DMS79 (cell line): ENCODE measurements around the gene LPP.

Source experiments
- DNase-seq: peaks from one replicate; lab custom pipeline; 2025; lab: John Stamatoyannopoulos, UW

The LPP gene

DNA sequence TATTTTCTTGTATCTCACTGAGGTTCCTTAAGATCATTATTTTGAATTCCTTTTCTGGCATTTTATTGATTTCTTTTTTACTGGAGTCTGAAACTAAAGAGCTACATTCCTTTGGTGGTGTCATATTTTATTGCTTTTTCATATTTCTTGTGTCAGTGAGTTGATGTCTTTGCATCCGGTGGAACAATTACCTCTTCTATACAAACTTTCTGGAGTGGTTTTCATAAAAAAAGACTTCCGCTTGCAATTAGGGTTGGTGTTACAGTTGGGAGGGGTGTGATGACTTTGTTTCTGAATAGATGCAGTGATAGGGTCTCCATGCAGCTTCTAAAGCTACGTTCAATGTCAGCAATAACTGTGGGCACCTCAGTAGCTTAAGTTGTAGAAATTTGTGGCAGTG lies 181.7 kb downstream of the LPP start:
- no peak for DNase-seq

DNA sequence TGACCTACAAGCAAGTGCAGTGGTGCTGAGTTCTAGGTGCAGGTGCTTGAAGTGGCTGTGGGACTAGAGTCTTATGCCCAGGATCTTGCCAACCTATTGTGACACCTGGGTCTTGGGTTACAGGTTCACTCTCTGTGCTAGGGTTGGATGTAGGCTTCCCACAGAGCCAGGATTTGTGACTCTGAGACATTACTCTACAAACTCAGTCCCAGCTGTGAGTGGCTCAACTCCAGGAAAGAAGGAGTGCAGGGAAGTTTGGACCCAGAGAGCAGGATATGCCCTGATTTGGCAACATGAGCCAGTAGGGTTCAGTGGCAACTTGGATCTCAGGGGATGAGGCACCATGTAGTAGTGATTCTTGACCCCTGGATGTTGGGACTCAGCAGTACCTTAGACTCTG lies 182.2 kb downstream of the LPP start:
- DNase-seq, result no peak

DNA sequence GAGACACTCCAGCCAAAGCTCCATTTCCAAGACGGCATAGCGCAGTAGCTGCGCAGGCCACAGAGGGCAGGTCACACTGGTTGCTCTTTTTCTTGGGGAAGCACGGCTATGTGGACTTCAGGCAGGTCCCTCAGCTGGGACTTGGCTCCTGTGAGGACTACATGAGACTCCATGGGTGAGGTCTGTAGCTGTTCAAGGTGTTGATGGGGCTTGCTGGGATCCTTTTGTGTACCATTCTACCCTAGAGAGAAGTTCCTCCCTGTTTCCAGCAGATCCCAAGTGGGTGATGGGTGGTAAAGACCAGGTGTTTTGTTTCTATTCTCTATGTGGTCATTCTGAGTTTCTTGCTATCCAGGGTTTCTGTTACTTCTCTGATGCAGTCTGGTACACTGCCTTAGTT lies 183.3 kb downstream of the LPP start:
- DNase-seq, result no peak

DNA sequence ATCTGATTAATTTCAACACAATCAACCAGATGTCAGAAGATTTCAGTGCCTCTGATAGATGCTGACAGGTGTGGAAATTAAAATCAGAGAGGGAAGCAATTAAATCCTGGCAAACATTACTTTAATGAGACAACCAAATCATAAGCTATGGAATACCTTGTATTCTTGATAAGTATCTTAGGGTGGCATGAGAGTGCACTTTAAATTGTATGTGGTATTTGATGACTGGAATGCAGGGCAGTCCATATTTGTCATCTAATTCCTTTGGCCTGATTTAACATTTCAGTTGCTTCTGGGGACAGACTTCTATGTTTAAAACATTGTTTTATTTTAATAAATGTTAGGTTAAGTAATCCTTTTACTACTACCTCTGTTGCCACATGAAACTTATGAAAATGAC lies 184.1 kb downstream of the LPP start:
- no peak for DNase-seq

DNA sequence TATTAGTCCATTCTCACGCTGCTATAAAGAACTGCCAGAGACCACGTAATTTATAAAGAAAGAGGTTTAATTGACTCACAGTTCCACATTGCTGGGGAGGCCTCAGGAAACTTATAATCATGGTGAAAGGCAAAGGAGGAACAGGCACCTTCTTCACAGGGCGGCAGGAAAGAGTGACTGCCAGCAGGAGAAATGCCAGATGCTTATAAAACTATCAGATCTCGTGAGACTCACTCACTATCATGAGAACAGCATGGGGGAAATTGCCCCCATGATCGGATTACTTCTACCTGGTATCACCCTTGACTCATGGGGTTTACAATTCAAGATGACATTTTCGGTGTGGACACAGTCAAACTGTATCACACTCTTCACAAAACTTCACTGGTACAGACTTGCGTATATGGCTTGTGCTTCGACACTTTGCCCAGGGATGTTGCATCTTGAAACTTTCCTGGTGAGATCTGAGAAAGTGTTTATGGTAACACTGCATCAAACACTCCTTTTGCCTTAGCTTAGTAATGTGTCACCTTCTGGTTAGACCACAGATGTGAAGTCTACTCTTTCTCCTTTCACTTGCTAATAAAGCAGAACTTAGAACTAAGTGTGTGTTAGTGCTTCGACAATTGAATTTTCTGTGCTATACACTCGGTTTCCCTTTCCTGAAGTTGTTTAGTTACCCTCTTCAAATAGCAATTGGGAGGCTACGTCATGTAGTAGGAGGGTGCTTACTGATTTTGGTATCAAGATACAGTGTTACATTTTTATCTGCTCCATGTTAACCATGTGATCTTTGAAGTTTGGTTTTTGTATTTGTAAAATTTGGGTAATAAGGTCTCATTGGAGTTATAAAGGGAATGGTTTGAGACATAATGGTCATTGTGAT lies 185.7 kb downstream of the LPP start:
- DNase-seq, result no peak

DNA sequence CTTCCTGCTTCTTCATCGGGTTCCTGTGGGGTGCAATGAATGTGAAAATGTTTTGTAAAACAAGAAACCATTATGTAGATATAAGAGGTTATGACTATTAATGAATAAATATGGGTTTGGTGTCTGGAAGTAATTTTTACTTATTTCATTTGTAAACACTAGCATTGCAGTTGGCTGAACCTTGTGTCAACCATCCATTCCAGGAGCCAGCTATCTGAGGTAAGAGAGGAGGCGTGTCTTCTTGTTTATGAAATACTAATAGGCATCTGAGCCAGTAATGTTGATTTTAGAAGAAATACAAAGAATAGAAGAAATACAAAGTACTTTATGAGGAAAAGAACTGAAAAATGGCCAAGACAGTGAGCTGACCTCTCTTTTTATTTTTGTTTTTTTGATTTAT lies 187.5 kb downstream of the LPP start:
- DNase-seq, result no peak

DNA sequence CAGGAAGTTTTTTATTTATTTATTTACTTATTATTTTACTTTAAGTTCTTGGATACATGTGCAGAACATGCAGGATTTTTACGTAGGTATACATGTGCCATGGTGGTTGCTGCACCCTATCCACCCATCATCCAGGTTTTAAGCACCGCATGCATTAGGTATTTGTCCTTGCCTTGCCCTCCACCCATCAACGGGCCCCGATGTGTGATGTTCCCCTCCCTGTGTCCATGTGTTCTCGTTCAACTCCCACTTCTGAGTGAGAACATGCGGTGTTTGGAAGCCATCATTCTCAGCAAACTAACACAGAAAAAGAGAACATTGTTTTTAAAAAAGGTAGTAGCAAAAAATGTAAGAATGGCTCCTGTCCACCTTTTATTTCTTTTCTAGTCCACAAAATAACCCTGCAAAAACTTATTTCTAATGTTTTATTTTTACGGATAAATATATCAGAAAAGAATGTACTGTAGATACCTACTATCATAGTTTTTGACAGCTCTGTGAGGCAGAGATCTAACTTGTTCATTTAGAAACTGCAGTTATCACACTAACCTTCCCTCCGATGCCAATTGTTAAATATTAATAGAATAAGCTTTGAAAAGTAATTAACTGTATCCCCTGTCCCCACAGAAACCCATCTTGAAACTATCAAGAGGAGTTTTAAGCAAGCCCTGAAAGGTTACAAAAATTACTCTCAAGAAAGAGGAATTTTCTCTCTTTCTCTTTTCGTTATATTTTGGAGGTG lies 189.2 kb downstream of the LPP start:
- DNase-seq, result no peak

DNA sequence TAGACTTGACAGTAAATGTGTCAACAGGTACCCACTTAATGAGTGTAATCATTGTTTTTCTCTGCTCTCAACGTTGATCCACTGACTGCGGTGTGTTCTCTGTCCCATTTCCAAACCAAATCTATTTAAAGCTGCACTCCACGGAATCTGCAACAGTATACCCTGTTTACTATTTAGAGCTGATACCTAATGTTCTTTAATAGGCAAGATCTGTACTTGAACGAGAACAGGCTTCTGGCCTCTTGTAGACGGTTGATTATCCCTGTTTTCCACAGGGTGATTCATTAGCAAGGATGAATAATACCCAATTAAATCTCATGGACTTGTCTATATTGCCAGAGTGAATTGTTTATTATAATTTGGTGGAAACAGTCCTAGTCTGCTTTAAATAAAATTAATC lies 189.9 kb downstream of the LPP start:
- DNase-seq, result no peak

DNA sequence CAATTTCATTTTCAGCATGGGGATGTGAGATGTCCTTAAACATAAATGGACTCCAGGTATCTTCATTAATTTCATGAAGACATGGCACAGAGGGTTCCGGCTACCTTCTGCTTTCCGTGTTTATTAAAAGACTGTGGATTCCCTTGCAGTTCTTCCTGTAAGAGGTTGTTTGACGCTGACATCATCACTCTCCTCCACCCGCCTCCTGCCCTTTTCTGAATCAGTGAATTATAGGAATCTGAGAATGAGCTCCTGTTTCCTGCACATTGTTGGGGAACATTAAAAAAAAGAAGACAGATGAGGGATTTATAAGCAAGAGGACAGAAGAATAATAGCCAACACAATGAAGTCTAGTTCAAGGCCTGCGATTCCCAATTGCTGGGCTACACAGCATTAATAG lies 191.3 kb downstream of the LPP start:
- no peak for DNase-seq

DNA sequence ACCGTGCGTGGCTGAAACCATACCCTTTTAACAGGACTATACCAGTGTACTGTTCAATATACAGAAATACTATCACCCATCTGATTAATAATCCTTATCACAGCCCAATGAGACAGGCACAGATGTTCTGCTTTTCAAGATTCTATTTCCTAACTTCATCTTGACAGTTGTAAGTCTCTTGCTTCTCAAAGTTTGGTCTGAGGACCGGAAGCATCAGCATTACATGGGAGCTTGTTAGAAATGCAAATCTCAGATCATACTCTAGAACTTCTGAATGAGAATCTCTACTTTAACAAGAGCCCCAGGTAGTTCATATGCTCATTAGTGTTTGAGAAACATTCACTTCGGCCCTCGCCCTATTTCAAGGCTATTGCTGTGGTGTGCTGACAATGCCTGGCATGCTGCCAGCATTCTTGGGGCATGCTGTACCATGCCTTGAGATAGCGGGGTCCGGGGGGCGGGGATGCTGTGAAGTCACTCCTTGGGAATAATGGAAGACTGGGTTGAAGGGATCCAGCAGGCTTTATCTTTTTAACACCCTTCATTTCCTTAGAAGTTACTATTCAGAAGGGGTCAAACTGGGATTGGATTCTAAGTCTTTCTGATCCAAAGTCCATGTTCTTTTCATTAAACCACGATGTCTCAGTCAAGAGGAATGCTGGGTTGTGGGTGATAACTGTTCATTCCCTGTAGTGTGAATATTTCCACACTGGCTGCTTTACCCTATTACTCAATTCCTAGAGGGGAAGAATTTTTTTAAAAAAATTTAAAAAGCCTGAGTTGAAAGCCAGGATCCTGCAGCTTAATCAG lies 194.7 kb downstream of the LPP start:
- DNase-seq, result no peak

DNA sequence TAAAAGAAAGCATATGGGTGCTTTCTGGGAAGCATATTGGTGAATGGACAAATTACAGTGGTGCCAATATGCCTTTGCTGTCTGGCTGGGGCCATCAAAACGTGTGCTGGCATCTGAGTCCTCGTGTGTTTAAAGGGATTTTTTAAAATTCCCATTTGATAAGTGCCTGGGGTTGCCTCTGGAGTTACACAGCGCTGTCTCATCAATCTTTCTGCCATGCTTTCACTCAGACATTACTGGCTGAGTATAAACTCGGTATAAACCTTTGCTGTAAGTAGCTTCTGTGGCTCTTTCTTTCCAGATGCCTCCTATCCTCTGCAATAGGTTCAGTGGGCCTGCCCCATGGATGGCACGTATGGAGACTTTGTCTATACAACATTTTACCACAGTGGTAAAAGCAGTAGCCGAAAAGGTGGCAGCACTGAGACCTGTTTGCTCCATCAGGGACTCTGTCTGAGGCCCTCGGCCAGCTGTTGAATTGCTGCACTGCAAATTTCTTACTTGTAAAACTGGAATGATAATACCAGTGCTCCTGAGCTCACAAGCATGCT lies 195.5 kb downstream of the LPP start:
- DNase-seq, result no peak

DNA sequence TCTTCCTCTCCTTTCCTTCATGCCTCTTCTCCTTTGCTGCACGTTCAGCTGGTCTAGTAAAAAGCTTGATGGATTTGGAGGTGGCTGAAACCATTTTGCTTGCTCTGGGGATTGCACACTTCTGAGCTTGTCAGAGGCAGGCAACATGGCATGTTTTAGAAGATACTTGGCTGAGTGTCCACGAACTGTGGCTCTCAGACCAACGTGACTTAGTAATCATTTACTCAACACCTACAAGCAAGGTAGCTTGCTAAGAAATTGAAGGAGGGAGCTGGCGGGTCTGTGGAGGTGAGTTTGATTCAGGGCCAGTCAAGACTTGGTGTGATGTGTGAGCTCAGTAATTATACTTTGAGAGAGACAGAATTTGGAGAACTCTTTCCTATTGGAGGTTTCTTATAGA lies 196.0 kb downstream of the LPP start:
- DNase-seq, result no peak

DNA sequence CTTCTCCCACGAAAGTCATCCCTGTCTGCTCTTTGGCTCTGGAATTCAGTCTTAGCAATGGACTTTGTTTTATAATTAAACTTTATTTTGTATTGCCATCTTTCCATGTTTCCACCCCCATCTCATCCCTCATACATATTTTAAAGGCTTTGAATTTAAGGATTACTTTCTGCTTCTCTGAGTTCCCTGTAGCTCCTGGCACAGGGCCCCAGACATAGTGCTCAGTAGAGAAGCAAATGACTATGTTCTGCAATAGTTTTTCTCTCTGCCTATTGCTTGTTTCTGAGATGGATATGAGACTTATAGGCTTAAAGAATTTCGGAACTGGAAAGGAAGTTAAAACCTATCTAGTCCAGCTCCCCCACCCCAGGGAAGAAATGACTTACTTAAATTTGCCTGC lies 197.0 kb downstream of the LPP start:
- no peak for DNase-seq

DNA sequence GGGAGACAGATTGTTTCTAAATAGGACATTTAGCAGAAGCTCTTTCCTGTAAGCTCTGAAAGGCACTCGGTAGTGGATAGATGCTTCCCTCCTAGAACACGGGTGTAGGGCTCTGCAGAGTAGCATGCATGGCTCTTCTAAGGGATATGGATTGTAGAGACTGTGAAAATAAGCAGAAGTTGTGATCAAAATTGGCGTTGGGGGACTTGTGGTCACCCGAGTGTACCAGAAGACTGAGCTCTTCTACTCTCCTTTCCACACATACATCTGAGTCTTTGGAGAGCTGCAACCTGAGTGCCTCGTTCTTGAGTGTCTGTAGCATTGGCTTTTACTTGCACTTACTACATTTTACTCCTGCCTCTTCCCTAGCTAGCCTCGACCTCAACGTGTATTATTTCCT lies 197.7 kb downstream of the LPP start:
- DNase-seq, result no peak

DNA sequence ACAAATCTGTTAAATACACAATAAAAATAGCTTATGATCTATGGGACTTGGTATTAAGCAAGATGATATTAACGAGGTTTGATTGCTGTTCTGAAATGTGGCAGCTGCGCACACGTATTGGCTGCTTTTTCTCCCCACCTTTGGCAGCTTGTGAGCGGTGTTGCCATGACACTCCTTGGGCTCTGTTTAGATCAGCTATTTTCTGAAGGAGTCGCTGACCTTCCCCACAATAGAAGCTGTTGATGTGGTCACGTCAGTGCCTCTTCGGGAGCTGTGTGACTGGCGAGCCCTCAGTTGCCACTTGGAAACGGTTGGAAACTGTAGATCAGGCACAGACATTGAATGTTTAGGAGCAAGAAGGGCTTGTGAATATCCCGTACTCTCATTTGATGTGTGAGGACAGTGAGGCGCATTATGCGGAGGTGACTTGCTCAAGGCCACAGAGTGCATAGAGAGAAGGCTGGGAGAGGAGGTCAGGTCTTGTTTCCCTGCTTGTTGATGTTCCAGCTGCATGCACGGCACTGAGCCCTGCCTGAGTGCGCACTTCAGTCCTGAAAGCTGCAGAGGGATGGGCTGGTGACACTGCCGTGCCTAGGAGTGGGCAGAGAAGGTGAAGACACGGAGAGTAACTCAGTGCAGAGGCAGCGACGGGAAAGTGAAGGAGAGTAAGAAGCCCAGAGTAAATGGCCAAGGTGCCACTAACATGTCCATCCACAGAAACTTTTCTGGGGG lies 198.4 kb downstream of the LPP start:
- no peak for DNase-seq

DNA sequence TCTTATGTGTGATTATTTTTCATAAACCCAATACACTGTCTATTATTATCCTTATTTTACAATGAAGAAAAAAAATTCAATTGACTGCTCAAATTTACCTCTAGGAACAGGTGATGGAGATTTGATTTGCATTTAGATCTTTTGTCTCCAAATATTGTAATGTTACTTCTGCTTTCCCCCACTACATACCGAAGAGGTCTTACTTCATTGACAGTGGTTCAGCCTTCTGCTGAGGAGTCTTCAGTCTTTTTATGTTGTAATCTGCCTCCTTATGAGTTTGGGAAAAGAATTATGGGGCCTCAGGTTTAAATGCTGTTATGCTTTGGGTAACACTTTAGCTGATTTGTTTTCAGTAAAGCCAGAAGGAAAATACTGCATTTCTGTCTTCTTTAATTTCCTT lies 199.5 kb downstream of the LPP start:
- DNase-seq, result no peak

DNA sequence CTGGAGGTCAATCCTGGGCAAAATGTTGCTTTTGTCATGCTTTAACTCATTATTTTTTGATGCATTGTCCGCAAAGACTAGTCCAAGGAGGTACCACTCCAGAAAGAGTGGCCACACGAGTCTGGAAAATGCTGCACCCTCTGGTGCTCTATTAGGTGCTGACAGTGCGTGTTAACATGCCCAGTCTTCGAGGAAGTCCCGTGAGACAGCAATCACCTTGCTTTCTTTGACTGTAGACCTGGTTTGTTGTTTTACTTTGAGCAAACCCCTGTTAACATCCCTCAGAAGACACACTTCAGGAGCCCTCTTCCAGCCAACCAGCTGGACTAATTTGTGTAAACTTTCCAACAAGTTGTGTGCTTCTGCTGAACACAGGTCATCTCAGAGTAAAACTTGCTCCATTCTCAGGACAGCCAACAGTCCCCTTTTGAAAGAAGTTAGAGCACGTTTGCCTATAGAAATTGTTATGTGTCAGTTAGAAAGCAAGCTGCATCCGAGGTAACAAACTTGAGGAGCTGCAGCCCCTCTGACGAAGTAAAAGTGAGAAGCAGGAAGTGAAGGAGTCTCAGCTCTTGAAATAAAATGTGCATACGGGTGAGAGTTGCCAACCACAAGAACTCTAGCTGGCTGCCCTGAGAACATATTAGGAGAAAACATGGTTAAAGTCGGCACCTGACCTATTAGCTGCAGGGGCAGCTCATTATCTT lies 205.0 kb downstream of the LPP start:
- DNase-seq, result no peak

DNA sequence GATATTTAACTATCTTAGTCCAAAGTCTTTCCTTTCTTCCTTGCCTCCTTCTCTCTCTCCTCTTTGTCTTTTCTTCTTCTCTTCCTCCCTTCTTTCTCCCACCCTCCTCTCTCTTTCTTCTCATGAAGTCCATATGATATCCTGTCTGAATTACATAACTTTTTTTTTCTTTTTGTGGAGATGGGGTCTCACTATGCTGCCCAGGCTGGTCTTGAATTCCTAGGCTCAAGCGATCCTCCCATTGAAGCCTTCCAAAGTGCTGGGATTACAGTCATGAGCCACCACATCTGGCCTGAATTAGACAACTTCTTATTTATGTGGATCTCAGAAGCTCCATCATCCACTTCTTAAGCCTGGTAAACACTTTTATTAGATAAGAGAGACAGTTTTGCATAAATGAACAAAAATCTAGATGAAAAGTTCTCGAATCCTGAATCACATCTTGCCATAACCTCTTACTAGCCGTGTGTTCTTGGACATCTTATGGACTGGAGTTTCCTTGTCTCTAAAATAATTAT lies 206.5 kb downstream of the LPP start:
- DNase-seq, result no peak

DNA sequence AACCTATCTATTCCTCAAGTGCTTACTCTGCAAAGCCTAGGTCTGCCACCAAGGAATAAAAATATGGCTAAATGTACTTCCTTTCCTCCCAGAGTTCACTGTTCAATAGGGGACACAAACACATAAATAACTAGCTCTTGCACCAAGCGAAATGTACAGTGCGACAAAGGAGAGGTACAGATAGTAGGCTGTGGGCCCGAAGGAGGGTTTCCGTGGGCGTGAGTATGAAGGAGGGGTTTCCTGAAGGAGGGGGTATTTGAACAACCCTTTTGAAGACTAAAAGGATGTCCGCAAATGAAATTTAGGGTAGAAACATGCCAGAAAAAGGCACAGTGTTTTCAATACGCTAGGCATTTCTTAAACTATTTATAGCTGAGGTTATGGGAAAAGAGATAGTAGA lies 207.9 kb downstream of the LPP start:
- DNase-seq, result no peak

DNA sequence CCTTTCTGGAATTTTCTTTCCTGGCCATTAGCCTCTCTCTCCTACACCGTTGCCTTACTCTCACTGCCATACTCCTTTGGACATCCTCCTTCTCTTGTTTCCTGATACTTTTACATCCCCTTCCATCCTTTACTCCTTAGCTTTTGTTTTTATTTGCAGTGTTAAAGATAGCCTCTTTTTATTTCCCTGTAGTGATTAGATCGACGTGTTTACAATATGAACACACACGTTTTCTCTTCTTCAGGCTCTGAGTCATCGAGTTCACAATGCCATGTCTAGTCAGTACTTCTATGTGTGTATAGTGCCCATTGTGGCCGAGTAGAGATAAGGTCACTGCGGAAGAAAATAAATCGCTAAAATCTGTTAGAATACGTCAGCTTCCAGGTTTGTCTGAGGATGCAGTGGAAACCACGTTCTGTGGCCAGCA lies 208.5 kb downstream of the LPP start:
- no peak for DNase-seq

DNA sequence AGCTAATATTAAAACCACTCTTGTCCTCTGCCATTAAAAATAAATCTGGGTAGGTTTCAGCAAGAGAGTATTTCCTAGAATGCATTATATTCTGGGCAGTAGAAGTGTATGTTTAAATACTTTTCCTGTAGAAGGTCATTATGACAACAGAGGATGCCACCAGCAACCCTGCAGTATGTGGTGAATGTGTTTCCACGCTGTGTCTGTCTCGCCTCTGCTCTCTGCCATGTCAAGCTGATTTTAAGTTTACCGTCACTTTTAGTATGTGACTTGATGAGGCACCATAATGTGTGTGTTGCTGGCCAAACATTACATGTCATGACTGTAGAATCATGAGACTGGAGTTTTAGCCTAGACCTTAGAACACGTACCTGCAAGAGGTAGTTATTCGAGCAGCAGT lies 211.2 kb downstream of the LPP start:
- DNase-seq, result no peak
